ENCODE data around the gene DRICH1.
A peak's percentile ranks its signal among the peaks of the same experiment; 100 is the strongest.
"Not testable (repeated sequence)": the region's sequence is repeated elsewhere in the genome, so short reads cannot be mapped to it uniquely, and the experiment has no call there.

Gene DRICH1

GRCh38 chr22:23673826-23674690, 41.9 kb upstream of the DRICH1 start:
- H3K4me3 ChIP-seq (replicated peaks; ENCODE audit: low read depth, low read length), result no peak overlapping the region
- no peak for TF ChIP-seq CTCF (IDR thresholded peaks at IDR 0.05; ENCODE audit: low read length, missing control alignments)
- no peak for DNase-seq (ENCODE audit: low read depth)

GRCh38 chr22:23673050-23673620, 41.0 kb upstream of the DRICH1 start:
- no peak for TF ChIP-seq CTCF (IDR thresholded peaks at IDR 0.05; ENCODE audit: low read length, missing control alignments)
- H3K4me3 ChIP-seq (replicated peaks; ENCODE audit: low read depth, low read length), result no peak overlapping the region
- DNase-seq (ENCODE audit: low read depth), result no peak

GRCh38 chr22:23672307-23673049, 40.4 kb upstream of the DRICH1 start:
- DNase-seq (ENCODE audit: low read depth); H3K4me3 ChIP-seq (replicated peaks; ENCODE audit: low read depth, low read length): not testable (repeated sequence)

- not testable (repeated sequence) for H3K4me3 ChIP-seq (replicated peaks; ENCODE audit: low read depth, low read length); DNase-seq (ENCODE audit: low read depth)
Measured at GRCh38 chr22:23671387-23671786, 39.3 kb upstream of the DRICH1 start.

- no peak for TF ChIP-seq CTCF (IDR thresholded peaks at IDR 0.05; ENCODE audit: low read length, missing control alignments)
- DNase-seq (ENCODE audit: low read depth), result no peak
- H3K4me3 ChIP-seq (replicated peaks; ENCODE audit: low read depth, low read length), result no peak overlapping the region
Measured at GRCh38 chr22:23670378-23671295, 38.5 kb upstream of the DRICH1 start.

GRCh38 chr22:23660381-23660780, 28.3 kb upstream of the DRICH1 start:
- not testable (repeated sequence) for DNase-seq (ENCODE audit: low read depth); H3K4me3 ChIP-seq (replicated peaks; ENCODE audit: low read depth, low read length)

- DNase-seq (ENCODE audit: low read depth), result peak; percentile 29
Measured at GRCh38 chr22:23657727-23658126, 25.6 kb upstream of the DRICH1 start.

More at GRCh38 chr22:23657727-23658126, 25.6 kb upstream of the DRICH1 start:
- no peak for TF ChIP-seq CTCF (IDR thresholded peaks at IDR 0.05; ENCODE audit: low read length, missing control alignments)
- H3K4me3 ChIP-seq (replicated peaks; ENCODE audit: low read depth, low read length), result no peak overlapping the region

All from fibroblast of pulmonary artery (primary cell).